ENCODE measurements around the gene MRPL19.

MRPL19 gene

GRCh38 chr2:75609334-75609689, 37.3 kb upstream of the MRPL19 start:
- DNase-seq (ENCODE audit: extremely low read depth, low read depth), result no peak
- no peak for TF ChIP-seq CTCF (IDR thresholded peaks at IDR 0.05; ENCODE audit: low read depth, low read length)

- no peak for DNase-seq (ENCODE audit: extremely low read depth, low read depth)
- no peak for TF ChIP-seq CTCF (IDR thresholded peaks at IDR 0.05; ENCODE audit: low read depth, low read length)
Observed at GRCh38 chr2:75609937-75610508, 36.6 kb upstream of the MRPL19 start.

- DNase-seq (ENCODE audit: extremely low read depth, low read depth), result no peak
- TF ChIP-seq CTCF (IDR thresholded peaks at IDR 0.05; ENCODE audit: low read depth, low read length), result no peak
Observed at GRCh38 chr2:75610671-75611070, 35.9 kb upstream of the MRPL19 start.

- no peak for TF ChIP-seq CTCF (IDR thresholded peaks at IDR 0.05; ENCODE audit: low read depth, low read length)
- DNase-seq (ENCODE audit: extremely low read depth, low read depth), result no peak
Observed at GRCh38 chr2:75612108-75612861, 34.3 kb upstream of the MRPL19 start.

GRCh38 chr2:75612862-75613243, 33.7 kb upstream of the MRPL19 start:
- TF ChIP-seq CTCF (IDR thresholded peaks at IDR 0.05; ENCODE audit: low read depth, low read length), result no peak
- no peak for DNase-seq (ENCODE audit: extremely low read depth, low read depth)

GRCh38 chr2:75614162-75614651, 32.4 kb upstream of the MRPL19 start:
- no peak for DNase-seq (ENCODE audit: extremely low read depth, low read depth)
- TF ChIP-seq CTCF (IDR thresholded peaks at IDR 0.05; ENCODE audit: low read depth, low read length), result no peak; the same call in 1 of the 2 replicates

GRCh38 chr2:75616406-75616805, 30.2 kb upstream of the MRPL19 start:
- no peak for TF ChIP-seq CTCF (IDR thresholded peaks at IDR 0.05; ENCODE audit: low read depth, low read length)
- DNase-seq (ENCODE audit: extremely low read depth, low read depth), result no peak

Data from AG09319 (cell line).